Sigmoid colon (tissue), 4 donors: ENCODE measurements around the gene SRBD1.

Experiments used
- POLR2A ChIP-seq, 2 donors: fragments of 450-650 bp; IDR thresholded peaks; one replicate each; pipeline ENCODE4 v1.6.1; 2016; ENCODE audit warnings: antibody characterized with exemption in 2 of 2, mild to moderate bottlenecking in 2 of 2, moderate library complexity in 2 of 2
- POLR2AphosphoS5 ChIP-seq, 4 donors: sonication (generic); formaldehyde crosslinking; IDR thresholded peaks; one replicate each; pipeline ENCODE4 v1.6.1; 2017; ENCODE audit warnings: antibody characterized with exemption in 4 of 4
- TF ChIP-seq, protein P1 (sequence below), 4 experiments: fragments of 450-650 bp in 3 of 4; fragments of 200-600 bp in 1 of 4; IDR thresholded peaks; one replicate each; pipeline ENCODE4 v1.5.1; 2016 to 2019; ENCODE audit warnings: antibody characterized with exemption in 4 of 4, mild to moderate bottlenecking in 3 of 4, moderate library complexity in 2 of 4

DNA sequence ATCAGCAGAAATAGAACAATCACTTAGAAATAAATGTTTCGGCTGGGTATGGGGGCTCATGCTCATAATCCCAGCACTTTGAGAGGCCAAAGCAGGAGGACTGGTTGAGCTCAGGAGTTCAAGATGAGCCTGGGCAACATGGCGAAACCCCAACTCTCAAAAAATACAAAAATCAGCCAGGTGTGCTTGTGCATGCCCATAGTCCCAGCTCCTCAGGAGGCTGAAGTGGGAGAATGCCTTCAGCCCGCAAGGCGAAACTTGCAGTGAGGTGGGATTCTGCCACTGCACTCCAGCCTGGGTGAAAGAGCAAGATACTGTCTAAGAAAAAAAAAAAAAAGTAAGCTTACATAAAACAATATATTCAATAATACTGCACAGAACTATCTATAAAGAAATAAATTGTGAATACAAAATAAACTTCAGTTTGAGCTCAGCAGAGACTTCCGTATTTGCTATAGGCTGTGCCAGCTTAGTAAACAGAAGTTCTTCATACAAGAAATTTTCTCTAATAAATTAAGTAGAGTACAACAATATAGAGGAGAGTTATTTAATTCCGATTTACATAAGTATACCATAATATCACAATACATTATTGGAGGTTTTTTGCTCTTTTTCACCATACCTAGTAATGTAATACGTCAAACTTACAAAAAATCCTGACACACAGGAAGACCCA lies 43.6 kb downstream of the SRBD1 start:
- TF ChIP-seq POLR2A (IDR thresholded peaks at IDR 0.05) (no peak), POLR2AphosphoS5 (IDR thresholded peaks at IDR 0.05) (no peak)
- TF ChIP-seq, protein P1, sequence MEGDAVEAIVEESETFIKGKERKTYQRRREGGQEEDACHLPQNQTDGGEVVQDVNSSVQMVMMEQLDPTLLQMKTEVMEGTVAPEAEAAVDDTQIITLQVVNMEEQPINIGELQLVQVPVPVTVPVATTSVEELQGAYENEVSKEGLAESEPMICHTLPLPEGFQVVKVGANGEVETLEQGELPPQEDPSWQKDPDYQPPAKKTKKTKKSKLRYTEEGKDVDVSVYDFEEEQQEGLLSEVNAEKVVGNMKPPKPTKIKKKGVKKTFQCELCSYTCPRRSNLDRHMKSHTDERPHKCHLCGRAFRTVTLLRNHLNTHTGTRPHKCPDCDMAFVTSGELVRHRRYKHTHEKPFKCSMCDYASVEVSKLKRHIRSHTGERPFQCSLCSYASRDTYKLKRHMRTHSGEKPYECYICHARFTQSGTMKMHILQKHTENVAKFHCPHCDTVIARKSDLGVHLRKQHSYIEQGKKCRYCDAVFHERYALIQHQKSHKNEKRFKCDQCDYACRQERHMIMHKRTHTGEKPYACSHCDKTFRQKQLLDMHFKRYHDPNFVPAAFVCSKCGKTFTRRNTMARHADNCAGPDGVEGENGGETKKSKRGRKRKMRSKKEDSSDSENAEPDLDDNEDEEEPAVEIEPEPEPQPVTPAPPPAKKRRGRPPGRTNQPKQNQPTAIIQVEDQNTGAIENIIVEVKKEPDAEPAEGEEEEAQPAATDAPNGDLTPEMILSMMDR (IDR thresholded peaks at IDR 0.05), result no peak
